Measurements from ENCODE around the gene TRIM69. TPM values are rescaled to one million over a fixed set of nuclear protein-coding genes. Genes with fewer than 3 reads are reported as not detected.

The TRIM69 gene
- total RNA-seq, 4 donors from 2014 or later, result 20.3 to 23.3 (median 21.9) TPM

Small RNA genes within 50 kb of the gene (small RNA-seq; reads per million reads assigned to genes)
- 0 reads per million in 3 donors for gene RF00019

Other genes with a start within 250 kb of the TRIM69 start
- gene EIF3J, start 199.4 kb upstream of the TRIM69 start, total RNA-seq, result 10 to 100 TPM; 46.2 to 60.6 (median 53.7) TPM
- 10 to 100 TPM; 40.4 to 80.6 (median 55.2) TPM for gene SPG11, start 72.9 kb upstream of the TRIM69 start, total RNA-seq
- under 1 TPM; 0.19 to 0.50 (median 0.41) TPM for gene PATL2, start 25.2 kb upstream of the TRIM69 start, total RNA-seq
- 1,000 to 10,000 TPM; 1,352 to 2,424 (median 1,510) TPM for gene B2M, start 25.0 kb upstream of the TRIM69 start, total RNA-seq
- gene TERB2, start 220.2 kb downstream of the TRIM69 start, total RNA-seq, result not detected